HFFc6 (cell line): ENCODE data around the gene RBM43. TPM values are rescaled to one million over a fixed set of nuclear protein-coding genes. Genes with fewer than 3 reads are reported as not detected.

Experiments used
- DNase-seq: peaks from one replicate; pipeline ENCODE4 v3.0.0-alpha.2; 2018
- H3K27ac Mint-ChIP-seq: 2 replicates; pipeline ENCODE4 v1.8.0; 2020; ENCODE audit warnings: mild to moderate bottlenecking, mixed read lengths
- H3K27me3 Mint-ChIP-seq: 2 replicates; pipeline ENCODE4 v1.8.0; 2021; ENCODE audit warnings: mild to moderate bottlenecking, moderate library complexity, mixed read lengths; ENCODE audit not compliant: insufficient read depth
- H3K36me3 Mint-ChIP-seq: 2 replicates; pipeline ENCODE4 v1.8.0; 2021; ENCODE audit warnings: low read depth, mixed read lengths
- H3K4me1 Mint-ChIP-seq: 2 replicates; pipeline ENCODE4 v1.8.0; 2020; ENCODE audit warnings: low read depth, mixed read lengths
- H3K4me3 Mint-ChIP-seq: 2 replicates; pipeline ENCODE4 v1.8.0; 2020; ENCODE audit warnings: mild to moderate bottlenecking, moderate library complexity, mixed read lengths
- H3K9me3 Mint-ChIP-seq: 2 replicates; pipeline ENCODE4 v1.8.0; 2020; ENCODE audit warnings: mild to moderate bottlenecking, mixed read lengths
- CTCF ChIP-seq: fragments of 200-600 bp; sonication (generic); IDR thresholded peaks from 2 replicates; pipeline ENCODE4 v1.5.0; 2021; ENCODE audit warnings: antibody characterized with exemption, mild to moderate bottlenecking
- total RNA-seq, 6 experiments: library from RNA; stranded (reverse); fragmentation: NEBNext Ultra II Directional; extraction: Animal tissue kit (Norgen Biotek cat#: 25700); gene quantifications; 2 replicates in 1 of 6; 3 replicates in 5 of 6; pipeline ENCODE4 v1.2.3, GENCODE V29; 2021

RBM43 gene
- total RNA-seq, 6 experiments from 2014 or later: 3.8 to 8.2 (median 6.4) TPM

GRCh38 chr2:151200277-151200676 is 61.4 kb downstream of the RBM43 start:
- H3K4me3 Mint-ChIP-seq: no peak overlapping the region
- H3K27me3 Mint-ChIP-seq: peaks cover 20% of the 10 kb centered on the region
- no peak overlapping the region for H3K27ac Mint-ChIP-seq
- DNase-seq: no peak
- H3K9me3 Mint-ChIP-seq: peaks cover 5% of the 10 kb centered on the region; the same call in 1 of the 2 replicates
- no peaks in the 10 kb centered on the region; the same call in 1 of the 2 replicates for H3K4me1 Mint-ChIP-seq
- no peaks in the 10 kb centered on the region; the same call in 1 of the 2 replicates for H3K36me3 Mint-ChIP-seq
- no peak for TF ChIP-seq CTCF

- Mint-ChIP-seq H3K27ac (no peak overlapping the region), H3K4me3 (no peak overlapping the region), H3K4me1 (no peaks in the 10 kb centered on the region; the same call in 1 of the 2 replicates), H3K9me3 (peaks cover 5% of the 10 kb centered on the region; the same call in 1 of the 2 replicates), H3K36me3 (no peaks in the 10 kb centered on the region; the same call in 1 of the 2 replicates), H3K27me3 (peaks cover 13% of the 10 kb centered on the region)
- no peak for TF ChIP-seq CTCF
- DNase-seq: no peak
Observed at GRCh38 chr2:151198645-151199044, 63.0 kb downstream of the RBM43 start.

Other genes with a start within 250 kb of the RBM43 start
- gene NMI, start 27.8 kb upstream of the RBM43 start, total RNA-seq: 1 to 10 TPM; 4.2 to 7.3 (median 6.4) TPM
- gene TNFAIP6, start 95.7 kb upstream of the RBM43 start, total RNA-seq: 1 to 10 TPM in 5 of 6 experiments, under 1 TPM in 1; 0.92 to 2.4 (median 2.3) TPM
- 10 to 100 TPM; 26.3 to 34.1 (median 30.0) TPM for gene RIF1, start 148.0 kb upstream of the RBM43 start, total RNA-seq